ENCODE measurements around the gene SURF1.

GRCh38 chr9:133351526-133351907 is 4.8 kb downstream of the SURF1 start:
- TF ChIP-seq ELF1 (IDR thresholded peaks at IDR 0.05; ENCODE audit: borderline replicate concordance, low read depth) (no peak), POLR2A (IDR thresholded peaks at IDR 0.05; ENCODE audit: borderline replicate concordance, extremely low read depth, insufficient read depth, insufficient read length) (no peak), FOSL1 (IDR thresholded peaks at IDR 0.05; ENCODE audit: low read depth) (no peak)
- TF ChIP-seq, protein P1, sequence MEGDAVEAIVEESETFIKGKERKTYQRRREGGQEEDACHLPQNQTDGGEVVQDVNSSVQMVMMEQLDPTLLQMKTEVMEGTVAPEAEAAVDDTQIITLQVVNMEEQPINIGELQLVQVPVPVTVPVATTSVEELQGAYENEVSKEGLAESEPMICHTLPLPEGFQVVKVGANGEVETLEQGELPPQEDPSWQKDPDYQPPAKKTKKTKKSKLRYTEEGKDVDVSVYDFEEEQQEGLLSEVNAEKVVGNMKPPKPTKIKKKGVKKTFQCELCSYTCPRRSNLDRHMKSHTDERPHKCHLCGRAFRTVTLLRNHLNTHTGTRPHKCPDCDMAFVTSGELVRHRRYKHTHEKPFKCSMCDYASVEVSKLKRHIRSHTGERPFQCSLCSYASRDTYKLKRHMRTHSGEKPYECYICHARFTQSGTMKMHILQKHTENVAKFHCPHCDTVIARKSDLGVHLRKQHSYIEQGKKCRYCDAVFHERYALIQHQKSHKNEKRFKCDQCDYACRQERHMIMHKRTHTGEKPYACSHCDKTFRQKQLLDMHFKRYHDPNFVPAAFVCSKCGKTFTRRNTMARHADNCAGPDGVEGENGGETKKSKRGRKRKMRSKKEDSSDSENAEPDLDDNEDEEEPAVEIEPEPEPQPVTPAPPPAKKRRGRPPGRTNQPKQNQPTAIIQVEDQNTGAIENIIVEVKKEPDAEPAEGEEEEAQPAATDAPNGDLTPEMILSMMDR (IDR thresholded peaks at IDR 0.05 in 2 of 3, conservative IDR thresholded peaks at IDR 0.05 in 1 of 3; ENCODE audit: borderline replicate concordance in 1 of 3, insufficient read depth in 1 of 3, low read depth in 2 of 3, low read length in 2 of 3) = no peak

Data from HCT116 (cell line).